SK-N-SH (cell line): Measurements from ENCODE around the gene ZSWIM5.

ENCODE experiments used
- CTCF ChIP-seq: fragments of 200-600 bp; sonication (generic); IDR thresholded peaks from 2 replicates; pipeline ENCODE4 v1.6.1; 2017; ENCODE audit warnings: antibody characterized with exemption, mild to moderate bottlenecking, moderate library complexity
- MEF2A ChIP-seq: IDR thresholded peaks from 2 replicates; pipeline ENCODE4 v1.4.0; 2012; ENCODE audit warnings: low read depth, borderline replicate concordance
- RFX5 ChIP-seq: IDR thresholded peaks from 2 replicates; pipeline ENCODE4 v1.6.1; 2012; ENCODE audit warnings: mild to moderate bottlenecking, improper control_type of control experiment, low read length

DNA sequence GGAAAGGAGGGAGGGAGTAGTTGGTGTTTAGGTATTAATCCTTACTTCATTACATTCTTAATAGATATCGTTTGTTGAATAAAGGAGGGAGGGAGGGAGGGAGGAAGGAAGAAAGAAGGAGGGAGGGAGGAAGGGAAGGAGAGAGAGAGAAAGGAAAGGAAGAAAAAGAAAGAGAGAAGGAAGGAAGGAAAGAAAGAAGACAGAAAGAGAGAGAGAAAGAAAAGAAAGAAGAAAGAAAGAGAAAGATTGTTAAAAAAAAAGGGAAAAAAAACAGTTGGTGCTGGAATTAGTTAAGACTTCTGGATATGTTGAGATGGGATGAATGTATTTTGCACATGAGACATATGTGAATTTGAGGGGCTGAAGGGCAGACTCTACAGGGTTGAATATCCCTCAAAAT, 44.1 kb upstream of the ZSWIM5 start:
- TF ChIP-seq RFX5 (no peak), MEF2A (no peak), CTCF (no peak)
